ENCODE results near the gene ZP1.
A peak's percentile ranks its signal among the peaks of the same experiment; 100 is the strongest.

Gene ZP1

GRCh38 chr11:60840470-60841430 is 26.6 kb upstream of the ZP1 start:
- peak overlapping the region; percentile 20; the same call in 1 of the 2 replicates for H3K4me3 ChIP-seq (ENCODE audit: low read length)
- DNase-seq (ENCODE audit: low read depth), result peak; percentile 97
- 0 out of 2 replicates have a peak, but pooled peaks have one; percentile 1 for TF ChIP-seq CTCF (conservative IDR thresholded peaks at IDR 0.05; ENCODE audit: low read length)

DNA sequence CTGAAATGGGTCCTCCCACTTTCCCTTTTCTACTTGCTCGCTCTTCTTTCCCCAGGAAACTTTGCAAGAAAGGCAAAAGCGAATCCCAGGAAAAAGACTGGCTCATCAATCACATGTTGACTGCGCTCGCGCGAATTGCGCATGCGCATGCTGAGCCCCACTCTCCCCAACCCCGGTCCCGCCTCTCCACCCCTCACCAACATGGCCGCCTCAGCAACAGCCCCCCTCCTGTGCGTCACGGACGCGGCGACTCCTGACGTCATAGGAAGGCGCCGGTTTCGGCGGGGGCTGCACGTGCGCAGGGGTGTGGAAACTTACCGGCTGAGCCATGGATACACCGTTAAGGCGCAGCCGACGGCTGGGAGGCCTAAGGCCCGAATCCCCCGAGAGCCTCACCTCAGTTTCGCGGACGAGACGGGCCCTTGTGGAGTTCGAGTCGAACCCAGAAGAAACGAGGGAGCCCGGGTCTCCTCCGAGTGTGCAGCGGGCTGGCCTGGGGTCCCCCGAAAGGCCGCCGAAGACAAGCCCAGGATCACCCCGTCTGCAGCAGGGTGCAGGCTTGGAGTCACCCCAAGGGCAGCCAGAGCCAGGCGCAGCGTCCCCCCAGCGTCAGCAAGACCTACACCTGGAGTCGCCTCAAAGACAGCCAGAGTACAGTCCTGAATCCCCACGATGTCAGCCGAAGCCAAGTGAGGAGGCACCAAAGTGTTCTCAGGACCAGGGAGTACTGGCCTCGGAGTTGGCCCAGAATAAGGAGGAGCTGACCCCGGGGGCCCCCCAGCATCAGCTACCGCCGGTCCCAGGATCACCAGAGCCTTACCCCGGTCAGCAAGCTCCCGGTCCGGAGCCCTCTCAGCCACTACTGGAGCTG is 25.3 kb upstream of the ZP1 start, which contains the start of gene CCDC86:
Gene CCDC86 (plus strand): TSS at position 317 of the 871 bp plus-strand sequence. CDS start 12 bp downstream, at position 329.
- DNase-seq (ENCODE audit: low read depth), result peak; percentile 92
- no peak for TF ChIP-seq CTCF (conservative IDR thresholded peaks at IDR 0.05; ENCODE audit: low read length)
- peak within 1 kb of the TSS; percentile 94 for H3K4me3 ChIP-seq (ENCODE audit: low read length)

DNA sequence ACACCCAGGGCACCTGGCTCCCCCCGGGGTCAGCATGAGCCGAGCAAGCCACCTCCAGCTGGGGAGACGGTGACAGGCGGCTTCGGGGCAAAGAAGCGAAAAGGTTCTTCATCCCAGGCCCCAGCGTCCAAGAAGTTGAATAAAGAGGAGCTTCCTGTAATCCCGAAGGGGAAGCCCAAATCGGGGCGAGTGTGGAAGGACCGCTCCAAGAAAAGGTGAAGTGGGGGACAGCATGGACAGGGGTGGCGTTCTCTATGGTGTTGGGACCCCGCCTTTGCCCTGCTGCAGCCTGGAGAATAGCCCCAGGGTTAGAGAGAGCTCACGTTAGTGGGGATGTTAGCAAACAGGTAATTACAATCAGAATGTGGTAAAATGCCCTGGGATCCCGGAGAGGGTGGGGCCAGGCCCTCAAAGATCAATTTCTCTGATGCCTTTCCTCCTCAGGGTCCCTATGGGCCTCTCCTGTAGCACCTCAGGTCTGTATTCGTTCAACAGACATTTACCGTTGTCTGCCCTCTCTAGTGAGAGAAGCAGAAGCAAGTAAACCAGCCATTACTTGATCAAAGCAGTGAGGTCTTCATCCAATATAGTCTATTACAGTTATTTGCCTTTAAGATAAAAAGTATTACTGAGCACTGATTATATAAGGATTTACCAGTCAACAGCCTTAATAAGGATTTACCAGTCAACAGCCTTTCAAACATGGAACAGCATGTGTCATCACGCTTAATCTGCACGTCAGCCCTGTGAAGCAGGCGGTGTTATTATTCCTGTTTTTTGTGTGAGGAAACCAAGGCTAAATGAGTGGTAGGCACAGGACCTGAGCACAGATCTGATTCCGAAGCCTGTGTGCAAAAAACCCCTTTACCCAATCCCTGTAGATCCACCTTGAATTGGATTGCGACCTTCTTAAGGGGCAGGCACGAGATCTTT is 24.4 kb upstream of the ZP1 start:
- H3K4me3 ChIP-seq (ENCODE audit: low read length), result peak overlapping the region; percentile 94
- DNase-seq (ENCODE audit: low read depth), result peak; percentile 7
- TF ChIP-seq CTCF (conservative IDR thresholded peaks at IDR 0.05; ENCODE audit: low read length), result no peak

DNA sequence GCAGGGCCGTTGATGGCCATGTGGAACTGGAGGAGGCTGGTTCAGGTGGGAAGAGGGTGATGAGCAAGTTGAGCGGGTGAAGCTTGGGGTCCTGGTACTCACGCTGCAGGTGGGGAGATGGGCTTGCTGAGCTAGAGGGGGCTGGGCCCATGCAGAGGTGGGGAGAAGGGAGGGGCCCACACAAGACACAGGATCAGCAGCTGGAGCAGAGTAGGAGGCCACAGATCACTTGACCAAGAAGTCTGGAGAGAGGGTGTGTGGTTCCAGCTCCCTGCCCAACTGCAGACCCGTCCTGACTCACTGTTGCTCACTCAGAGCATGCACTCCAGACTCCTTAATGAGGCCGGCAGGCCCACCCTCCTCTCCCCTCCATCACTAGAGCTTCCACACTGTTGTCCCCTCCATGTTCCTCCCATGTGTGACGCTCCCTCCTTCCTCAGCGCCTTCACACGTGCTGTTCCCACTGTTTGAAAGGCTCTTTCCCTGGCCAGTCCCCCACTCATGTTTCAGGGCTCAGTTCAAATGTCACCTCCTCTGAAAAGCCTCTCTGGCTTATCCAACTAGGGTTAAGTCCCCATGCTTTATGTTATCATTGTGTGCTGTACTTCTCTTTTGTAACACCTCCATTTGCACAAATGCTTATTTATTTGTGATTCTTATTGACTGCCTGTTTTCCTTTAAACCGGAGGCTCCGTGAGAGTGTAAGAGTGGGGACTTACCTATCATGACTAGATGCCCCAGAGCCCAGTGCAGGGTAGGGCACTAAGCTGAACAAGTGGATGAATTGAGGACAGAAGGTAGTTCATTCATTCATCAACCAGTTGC is 23.1 kb upstream of the ZP1 start:
- peak; percentile 8 for DNase-seq (ENCODE audit: low read depth)
- TF ChIP-seq CTCF (conservative IDR thresholded peaks at IDR 0.05; ENCODE audit: low read length), result no peak
- H3K4me3 ChIP-seq (ENCODE audit: low read length), result peak overlapping the region; percentile 94

GRCh38 chr11:60844870-60845221 is 22.5 kb upstream of the ZP1 start:
- TF ChIP-seq CTCF (conservative IDR thresholded peaks at IDR 0.05; ENCODE audit: low read length), result no peak
- H3K4me3 ChIP-seq (ENCODE audit: low read length), result no peak overlapping the region
- no peak for DNase-seq (ENCODE audit: low read depth)

GRCh38 chr11:60845338-60845737 is 22.0 kb upstream of the ZP1 start:
- H3K4me3 ChIP-seq (ENCODE audit: low read length), result no peak overlapping the region
- TF ChIP-seq CTCF (conservative IDR thresholded peaks at IDR 0.05; ENCODE audit: low read length), result no peak
- no peak for DNase-seq (ENCODE audit: low read depth)
